NCI-H2196 (cell line): ENCODE results near the gene NTN5.
"Not testable (repeated sequence)": the region's sequence is repeated elsewhere in the genome, so short reads cannot be mapped to it uniquely, and the experiment has no call there.

ENCODE experiments used
- DNase-seq: peaks from one replicate; lab custom pipeline; 2025; ENCODE audit not compliant: unreplicated experiment; lab: John Stamatoyannopoulos, UW

The NTN5 gene

GRCh38 chr19:48670699-48671445 lies 1.9 kb downstream of the NTN5 start:
- no peak for DNase-seq

- DNase-seq: no peak
Observed at GRCh38 chr19:48669903-48670668, 2.7 kb downstream of the NTN5 start.

- DNase-seq: no peak
Observed at GRCh38 chr19:48668761-48669160, 4.1 kb downstream of the NTN5 start.

GRCh38 chr19:48668332-48668731 lies 4.5 kb downstream of the NTN5 start:
- no peak for DNase-seq

- no peak for DNase-seq
Observed at GRCh38 chr19:48665786-48666185, 7.0 kb downstream of the NTN5 start.

- DNase-seq: no peak
Observed at GRCh38 chr19:48664476-48664875, 8.3 kb downstream of the NTN5 start.

GRCh38 chr19:48663667-48664066 lies 9.2 kb downstream of the NTN5 start:
- no peak for DNase-seq

GRCh38 chr19:48661711-48662090 lies 11.1 kb downstream of the NTN5 start:
- DNase-seq: no peak

GRCh38 chr19:48660852-48661710 lies 11.7 kb downstream of the NTN5 start:
- peak; percentile 99 for DNase-seq

GRCh38 chr19:48659768-48660167 lies 13.0 kb downstream of the NTN5 start:
- peak; percentile 67 for DNase-seq

- no peak for DNase-seq
Observed at GRCh38 chr19:48658483-48658882, 14.3 kb downstream of the NTN5 start.

GRCh38 chr19:48657828-48658227 lies 15.0 kb downstream of the NTN5 start:
- not testable (repeated sequence) for DNase-seq

- no peak for DNase-seq
Observed at GRCh38 chr19:48656840-48657474, 15.9 kb downstream of the NTN5 start.

- peak; percentile 35 for DNase-seq
Observed at GRCh38 chr19:48654299-48655059, 18.3 kb downstream of the NTN5 start.

- DNase-seq: no peak
Observed at GRCh38 chr19:48651683-48652048, 21.2 kb downstream of the NTN5 start.

GRCh38 chr19:48650974-48651682 lies 21.7 kb downstream of the NTN5 start:
- DNase-seq: no peak

GRCh38 chr19:48648134-48648533 lies 24.7 kb downstream of the NTN5 start:
- no peak for DNase-seq

GRCh38 chr19:48646722-48647216 lies 26.0 kb downstream of the NTN5 start:
- DNase-seq: no peak

GRCh38 chr19:48646001-48646721 lies 26.7 kb downstream of the NTN5 start, which contains the start of gene CA11:
Gene CA11 (minus strand): TSS chr19:48646187. CDS start chr19:48645632, 555 bp downstream.
- DNase-seq: peak; percentile 92
